GM19455 (cell line): ENCODE measurements around the gene DMXL2.
"Not testable (repeated sequence)": the region's sequence is repeated elsewhere in the genome, so short reads cannot be mapped to it uniquely, and the experiment has no call there.

Source experiments
- ATAC-seq: cut with Tn5 transposase; IDR thresholded peaks from one replicate; pipeline ENCODE4 v1.9.1; 2021; ENCODE audit not compliant: unreplicated experiment

The DMXL2 gene

GRCh38 chr15:51625236-51625635 lies 2.7 kb upstream of the DMXL2 start:
- ATAC-seq = no peak

GRCh38 chr15:51624022-51624421 lies 1.5 kb upstream of the DMXL2 start:
- ATAC-seq = no peak

- ATAC-seq = no peak
Observed at GRCh38 chr15:51623386-51623938, 891 bp upstream of the DMXL2 start.

GRCh38 chr15:51621936-51622603 lies 501 bp downstream of the DMXL2 start:
- ATAC-seq = peak; percentile 44

- ATAC-seq = no peak
Observed at GRCh38 chr15:51621155-51621765, 1.3 kb downstream of the DMXL2 start.

- ATAC-seq = peak; percentile 34
Observed at GRCh38 chr15:51620641-51621040, 1.9 kb downstream of the DMXL2 start.

GRCh38 chr15:51620122-51620521 lies 2.4 kb downstream of the DMXL2 start:
- ATAC-seq = no peak

- no peak for ATAC-seq
Observed at GRCh38 chr15:51619331-51620035, 3.1 kb downstream of the DMXL2 start.

- no peak for ATAC-seq
Observed at GRCh38 chr15:51617886-51618285, 4.7 kb downstream of the DMXL2 start.

- ATAC-seq = no peak
Observed at GRCh38 chr15:51613951-51614350, 8.6 kb downstream of the DMXL2 start.

- not testable (repeated sequence) for ATAC-seq
Observed at GRCh38 chr15:51612669-51613068, 9.9 kb downstream of the DMXL2 start.

- ATAC-seq = not testable (repeated sequence)
Observed at GRCh38 chr15:51603462-51603948, 19.1 kb downstream of the DMXL2 start.

GRCh38 chr15:51603002-51603401 lies 19.6 kb downstream of the DMXL2 start:
- ATAC-seq = no peak

GRCh38 chr15:51602484-51602883 lies 20.1 kb downstream of the DMXL2 start:
- ATAC-seq = no peak

GRCh38 chr15:51601801-51602200 lies 20.8 kb downstream of the DMXL2 start:
- no peak for ATAC-seq

GRCh38 chr15:51600114-51600513 lies 22.5 kb downstream of the DMXL2 start:
- ATAC-seq = no peak

GRCh38 chr15:51589881-51590568 lies 32.5 kb downstream of the DMXL2 start:
- ATAC-seq = no peak

GRCh38 chr15:51588966-51589365 lies 33.6 kb downstream of the DMXL2 start:
- ATAC-seq = no peak

- no peak for ATAC-seq
Observed at GRCh38 chr15:51585986-51586385, 36.6 kb downstream of the DMXL2 start.

GRCh38 chr15:51580982-51581381 lies 41.6 kb downstream of the DMXL2 start:
- ATAC-seq = no peak

- ATAC-seq = no peak
Observed at GRCh38 chr15:51580385-51580784, 42.2 kb downstream of the DMXL2 start.
